OCI-LY1 (cell line): Measurements from ENCODE around the gene S100A16.

Source experiments
- EZH2 ChIP-seq: fragments of 200-600 bp; sonication (generic), shearing (Covaris generic); IDR thresholded peaks from 2 replicates; pipeline ENCODE4 v1.8.0; 2017; ENCODE audit warnings: borderline replicate concordance, mixed run types, mild to moderate bottlenecking, antibody characterized with exemption, low read length, moderate library complexity, mixed read lengths
- TF ChIP-seq, protein P1 (sequence below): fragments of 200-600 bp; sonication (generic), shearing (Covaris generic); IDR thresholded peaks from 2 replicates; pipeline ENCODE4 v1.5.1; 2017; ENCODE audit warnings: mild to moderate bottlenecking, antibody characterized with exemption, low read length, moderate library complexity, mixed read lengths

DNA sequence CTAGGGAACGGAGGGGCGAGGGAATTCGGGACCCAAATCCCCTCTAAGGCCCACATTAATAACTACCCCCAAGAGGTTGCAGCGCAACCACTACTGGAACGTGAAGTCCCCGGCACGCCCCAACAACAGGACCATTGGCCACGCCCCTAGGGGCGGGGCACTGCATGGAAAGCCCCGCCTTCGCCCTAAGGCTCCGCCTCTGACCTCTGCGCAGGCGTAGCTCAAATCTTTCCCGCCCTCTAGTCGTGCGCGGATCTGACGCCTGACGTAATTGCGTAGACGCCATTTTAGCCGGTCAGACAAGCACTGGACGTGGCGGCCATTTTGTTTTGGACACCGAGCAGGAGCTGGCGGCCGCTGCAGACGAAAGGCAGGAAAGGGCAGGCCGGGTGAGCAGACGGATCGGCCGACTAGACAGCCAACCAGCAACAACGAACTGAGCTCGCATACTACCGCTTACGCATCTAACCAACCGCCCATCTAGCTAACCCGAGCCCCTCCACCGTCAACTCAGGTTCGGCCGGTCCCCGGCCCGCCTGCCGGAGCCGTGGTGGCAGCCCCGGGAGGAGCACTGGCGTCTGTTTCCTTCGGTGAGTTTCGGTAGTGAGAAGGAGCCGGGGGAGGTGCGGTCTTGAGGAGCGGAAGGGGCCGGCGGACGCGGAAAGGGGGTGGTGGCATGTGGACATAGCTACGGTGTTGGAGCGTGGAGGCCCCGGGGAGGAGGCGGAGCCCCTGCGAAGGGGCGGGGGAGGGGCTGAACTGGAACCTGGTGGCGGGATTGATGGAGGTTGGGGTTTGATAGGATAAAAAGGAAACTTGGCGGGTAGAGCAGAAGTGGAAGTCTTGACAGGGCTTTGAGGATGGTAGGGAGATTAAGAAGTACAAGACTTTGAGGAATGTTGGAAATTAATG, 21.1 kb upstream of the S100A16 start, which contains the start of gene CHTOP:
- TF ChIP-seq, protein P1, sequence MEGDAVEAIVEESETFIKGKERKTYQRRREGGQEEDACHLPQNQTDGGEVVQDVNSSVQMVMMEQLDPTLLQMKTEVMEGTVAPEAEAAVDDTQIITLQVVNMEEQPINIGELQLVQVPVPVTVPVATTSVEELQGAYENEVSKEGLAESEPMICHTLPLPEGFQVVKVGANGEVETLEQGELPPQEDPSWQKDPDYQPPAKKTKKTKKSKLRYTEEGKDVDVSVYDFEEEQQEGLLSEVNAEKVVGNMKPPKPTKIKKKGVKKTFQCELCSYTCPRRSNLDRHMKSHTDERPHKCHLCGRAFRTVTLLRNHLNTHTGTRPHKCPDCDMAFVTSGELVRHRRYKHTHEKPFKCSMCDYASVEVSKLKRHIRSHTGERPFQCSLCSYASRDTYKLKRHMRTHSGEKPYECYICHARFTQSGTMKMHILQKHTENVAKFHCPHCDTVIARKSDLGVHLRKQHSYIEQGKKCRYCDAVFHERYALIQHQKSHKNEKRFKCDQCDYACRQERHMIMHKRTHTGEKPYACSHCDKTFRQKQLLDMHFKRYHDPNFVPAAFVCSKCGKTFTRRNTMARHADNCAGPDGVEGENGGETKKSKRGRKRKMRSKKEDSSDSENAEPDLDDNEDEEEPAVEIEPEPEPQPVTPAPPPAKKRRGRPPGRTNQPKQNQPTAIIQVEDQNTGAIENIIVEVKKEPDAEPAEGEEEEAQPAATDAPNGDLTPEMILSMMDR: no peak
- no peak for TF ChIP-seq EZH2
